HCT116 (cell line): ENCODE measurements around the gene ADGRG7. TPM values are rescaled to one million over a fixed set of nuclear protein-coding genes. Genes with fewer than 3 reads are reported as not detected.

Source experiments
- ATAC-seq: fragments of 200-7000 bp; cut with Tn5 transposase; 2 replicates; pipeline ENCODE4 v1.9.1; 2020; ENCODE audit warnings: mild to moderate bottlenecking, moderate library complexity
- BruUV-seq: library from RNA; stranded (reverse); fragments of 400-500 nt; replicated peaks from 2 replicates; lab custom pipeline; 2021; lab: Mats Ljungman, UMichigan
- CTCF ChIA-PET: fragments of 300-600 bp; sonication (Branson Sonifier 250); formaldehyde crosslinking; loops from one replicate; lab custom pipeline; 2021; ENCODE audit warnings: antibody characterized with exemption; lab: Charles Lee
- POLR2A ChIA-PET: fragments of 300-600, 350-600 bp; sonication (Branson Sonifier 250); formaldehyde crosslinking; loops from one replicate; lab custom pipeline; 2021; ENCODE audit warnings: antibody characterized with exemption; lab: Charles Lee
- RAD21 ChIA-PET, 2 experiments: fragments of 300-600 bp; sonication (Branson Sonifier 250); formaldehyde crosslinking; loops; one replicate each; lab custom pipeline; 2023; ENCODE audit warnings: low total read pairs in 2 of 2; ENCODE audit not compliant: uncharacterized antibody in 2 of 2, unreplicated experiment in 2 of 2, low non-redundant PET in 1 of 2; lab: Charles Lee
- DNase-seq: peaks from one replicate; pipeline ENCODE4 v3.0.0-alpha.2; 2010; ENCODE audit warnings: low read depth, low spot score
- H2AFZ ChIP-seq: fragments of 200-600 bp; shearing (Covaris generic), sonication (generic); 2 replicates; pipeline ENCODE4 v1.6.1; 2017; ENCODE audit warnings: low read depth, mixed run types, mixed read lengths, antibody characterized with exemption, low read length; ENCODE audit not compliant: poor library complexity, severe bottlenecking
- H3K27ac ChIP-seq: 2 replicates; pipeline ENCODE4 v1.5.1; 2012; ENCODE audit warnings: low read depth, low read length
- H3K27me3 ChIP-seq: fragments of 200-600 bp; sonication (generic); 2 replicates; pipeline ENCODE4 v1.6.1; 2016; ENCODE audit warnings: mixed run types, low read length, mixed read lengths; ENCODE audit not compliant: insufficient read depth
- H3K36me3 ChIP-seq, 2 experiments: fragments of 200-500 bp in 1 of 2; fragments of 200-600 bp in 1 of 2; sonication (Bioruptor generic) in 1 of 2; sonication (generic) in 1 of 2; 2 replicates each; pipeline versions ENCODE4 v1.5.1 to v1.6.1; 2014 to 2016; ENCODE audit warnings: low read length in 2 of 2, inconsistent platforms in 1 of 2, mixed read lengths in 1 of 2, mixed run types in 1 of 2; ENCODE audit not compliant: insufficient read depth in 2 of 2, control insufficient read depth in 1 of 2
- H3K4me1 ChIP-seq, 2 experiments: fragments of 200-600 bp in 1 of 2; sonication (generic) in 1 of 2; 2 replicates each; pipeline versions ENCODE4 v1.5.1 to v1.6.1; 2012 to 2017; ENCODE audit warnings: low read length in 2 of 2, inconsistent platforms in 1 of 2, mild to moderate bottlenecking in 1 of 2, mixed read lengths in 1 of 2, mixed run types in 1 of 2, moderate library complexity in 1 of 2; ENCODE audit not compliant: insufficient read depth in 2 of 2, control insufficient read depth in 1 of 2
- H3K4me2 ChIP-seq: fragments of 200-600 bp; sonication (generic); 2 replicates; pipeline ENCODE4 v1.6.1; 2017; ENCODE audit warnings: mixed run types, low read length, mixed read lengths
- H3K4me3 ChIP-seq, 2 experiments: fragments of 200-600 bp in 1 of 2; sonication (generic) in 1 of 2; replicated peaks in 1 of 2; 2 replicates each; pipeline ENCODE4 v1.5.1; 2011 to 2016; ENCODE audit warnings: low read length in 2 of 2, control low read depth in 1 of 2, low read depth in 1 of 2, mild to moderate bottlenecking in 1 of 2, mixed read lengths in 1 of 2, mixed run types in 1 of 2
- H3K79me2 ChIP-seq: fragments of 200-600 bp; sonication (generic); 2 replicates; pipeline ENCODE4 v1.6.1; 2017; ENCODE audit warnings: mild to moderate bottlenecking, mixed run types, low read length, moderate library complexity, mixed read lengths; ENCODE audit not compliant: insufficient read depth
- H3K9ac ChIP-seq: fragments of 200-600 bp; sonication (generic); 2 replicates; pipeline ENCODE4 v1.6.1; 2016; ENCODE audit warnings: low read length, mixed read lengths
- H3K9me2 ChIP-seq: fragments of 200-600 bp; sonication (generic), shearing (Covaris generic); 2 replicates; pipeline ENCODE4 v1.6.1; 2017; ENCODE audit warnings: mixed run types, mild to moderate bottlenecking, moderate library complexity; ENCODE audit not compliant: insufficient read depth
- H3K9me3 ChIP-seq, 2 experiments: fragments of 200-500 bp in 1 of 2; fragments of 200-600 bp in 1 of 2; sonication (Bioruptor generic) in 1 of 2; sonication (generic) in 1 of 2; 2 replicates each; pipeline ENCODE4 v1.6.1; 2014 to 2017; ENCODE audit warnings: low read length in 2 of 2, mixed read lengths in 2 of 2, inconsistent platforms in 1 of 2, low read depth in 1 of 2, mild to moderate bottlenecking in 1 of 2, mixed run types in 1 of 2, moderate library complexity in 1 of 2; ENCODE audit not compliant: control insufficient read depth in 1 of 2, insufficient read depth in 1 of 2
- H4K20me1 ChIP-seq: fragments of 200-600 bp; sonication (generic), shearing (Covaris generic); 2 replicates; pipeline ENCODE4 v1.6.1; 2017; ENCODE audit warnings: mixed run types, mild to moderate bottlenecking, moderate library complexity; ENCODE audit not compliant: insufficient read depth
- EZH2 ChIP-seq: fragments of 200-600 bp; sonication (generic); IDR thresholded peaks from 2 replicates; pipeline ENCODE4 v1.6.1; 2017; ENCODE audit warnings: antibody characterized with exemption, mixed run types
- EZH2phosphoT487 ChIP-seq: fragments of 200-600 bp; IDR thresholded peaks from 2 replicates; pipeline ENCODE4 v1.6.1; 2018; ENCODE audit warnings: antibody characterized with exemption, borderline replicate concordance
- JUND ChIP-seq: IDR thresholded peaks from 2 replicates; pipeline ENCODE4 v1.6.1; 2012
- POLR2A ChIP-seq: IDR thresholded peaks from 2 replicates; pipeline ENCODE4 v1.7.0; 2011; ENCODE audit warnings: borderline replicate concordance; ENCODE audit not compliant: insufficient read depth, insufficient read length; ENCODE audit errors: extremely low read depth
- POLR2AphosphoS5 ChIP-seq: IDR thresholded peaks from 2 replicates; pipeline ENCODE4 v1.6.1; 2011; ENCODE audit warnings: mild to moderate bottlenecking, low read depth, low read length, moderate library complexity
- RAD21 ChIP-seq: IDR thresholded peaks from 2 replicates; pipeline ENCODE4 v1.6.1; 2012; ENCODE audit warnings: low read depth, mild to moderate bottlenecking
- SRF ChIP-seq: IDR thresholded peaks from 2 replicates; pipeline ENCODE4 v1.6.1; 2012; ENCODE audit warnings: low read depth
- ZNF274 ChIP-seq: fragments of 200-500 bp; sonication (Bioruptor generic); IDR thresholded peaks from 2 replicates; pipeline ENCODE4 v1.6.1; 2014; ENCODE audit warnings: mild to moderate bottlenecking, low read depth, low read length, inconsistent platforms
- intact Hi-C: fragments of 100-400 bp; cut with micrococcal nuclease; formaldehyde crosslinking; loops from 2 replicates; pipeline ENCODE4 v1.10.0; 2022
- total RNA-seq: library from RNA; stranded (reverse); gene quantifications from one replicate; pipeline ENCODE4 v1.2.1, GENCODE V29; 2021; ENCODE audit not compliant: unreplicated experiment
- TF ChIP-seq, protein P1 (sequence below): IDR thresholded peaks from 2 replicates; pipeline ENCODE4 v1.6.1; 2011; ENCODE audit warnings: mild to moderate bottlenecking, low read length, moderate library complexity; ENCODE audit not compliant: insufficient replicate concordance; ENCODE audit errors: extremely low read depth
- TF ChIP-seq, protein P2 (sequence below): IDR thresholded peaks from 2 replicates; pipeline ENCODE4 v1.6.1; 2012
- TF ChIP-seq, protein P3 (sequence below): IDR thresholded peaks from 2 replicates; pipeline ENCODE4 v1.6.1; 2012; ENCODE audit warnings: low read depth

The ADGRG7 gene
- total RNA-seq, 1 experiment from 2014 or later = not detected

DNA sequence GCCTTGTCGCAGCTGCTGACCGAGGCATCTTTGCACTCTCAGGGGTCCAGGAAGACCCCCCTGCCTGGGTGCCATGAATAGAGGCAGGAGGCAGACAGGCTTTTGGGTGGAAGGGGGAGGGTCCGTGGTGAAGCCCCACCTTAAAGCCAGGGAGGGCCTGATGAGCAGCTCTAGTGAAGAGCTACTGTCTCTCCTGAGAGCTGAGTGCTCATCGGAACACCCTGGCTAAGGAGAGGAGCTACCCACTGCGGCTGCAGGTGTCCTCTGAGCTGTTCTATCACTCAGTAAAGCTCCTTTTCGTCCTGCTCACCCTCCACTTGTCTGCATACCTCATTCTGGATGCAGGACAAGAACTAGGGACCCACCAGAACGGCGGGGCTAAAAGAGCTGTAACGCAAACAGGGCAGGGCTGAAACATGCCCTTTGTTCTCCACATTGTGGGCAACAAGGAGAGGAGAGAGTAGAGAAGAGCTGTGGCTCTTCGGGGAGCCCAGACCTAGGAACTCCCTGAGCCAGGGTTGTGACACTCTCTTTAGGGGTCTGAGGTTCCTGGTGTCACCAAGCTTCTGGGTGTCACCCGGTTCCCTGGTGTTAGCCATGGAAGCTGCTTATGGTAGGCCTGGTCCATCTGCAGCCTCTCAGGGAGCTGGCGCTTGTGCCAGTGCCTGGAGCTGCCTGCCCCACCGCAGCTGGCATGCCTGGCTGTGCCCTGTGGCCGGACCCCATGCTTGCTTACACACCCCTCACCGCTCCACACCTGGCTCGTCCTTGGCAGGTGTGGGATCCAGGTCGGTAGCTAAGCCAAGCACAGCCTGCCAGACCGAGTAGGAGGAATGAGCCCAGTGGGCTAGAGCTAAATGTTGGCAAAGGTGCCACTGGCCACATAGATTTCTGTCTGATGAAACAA lies 73.7 kb downstream of the ADGRG7 start:
- H3K4me2 ChIP-seq = no peak overlapping the region
- no peak overlapping the region for H2AFZ ChIP-seq
- H3K27ac ChIP-seq = no peak overlapping the region
- ATAC-seq (no peak), DNase-seq (no peak)
- H3K79me2 ChIP-seq = no peaks in the 10 kb centered on the region
- H4K20me1 ChIP-seq = no peaks in the 10 kb centered on the region
- no peaks in the 10 kb centered on the region for H3K27me3 ChIP-seq
- H3K9me2 ChIP-seq = no peaks in the 10 kb centered on the region
- CTCF ChIA-PET = no interaction called here
- no peaks in the 10 kb centered on the region for H3K36me3 ChIP-seq
- H3K9ac ChIP-seq = no peak overlapping the region
- RAD21 ChIA-PET = no interaction called here
- BruUV-seq = no TSS peak
- H3K9me3 ChIP-seq = no peaks in the 10 kb centered on the region
- POLR2A ChIA-PET = no interaction called here
- H3K4me1 ChIP-seq = no peaks in the 10 kb centered on the region
- no peak overlapping the region for H3K4me3 ChIP-seq
- intact Hi-C loops = no loop called here
- TF ChIP-seq JUND (no peak), RAD21 (no peak), ZNF274 (no peak), SRF (no peak)
- TF ChIP-seq, all 23 proteins: peak for 0

DNA sequence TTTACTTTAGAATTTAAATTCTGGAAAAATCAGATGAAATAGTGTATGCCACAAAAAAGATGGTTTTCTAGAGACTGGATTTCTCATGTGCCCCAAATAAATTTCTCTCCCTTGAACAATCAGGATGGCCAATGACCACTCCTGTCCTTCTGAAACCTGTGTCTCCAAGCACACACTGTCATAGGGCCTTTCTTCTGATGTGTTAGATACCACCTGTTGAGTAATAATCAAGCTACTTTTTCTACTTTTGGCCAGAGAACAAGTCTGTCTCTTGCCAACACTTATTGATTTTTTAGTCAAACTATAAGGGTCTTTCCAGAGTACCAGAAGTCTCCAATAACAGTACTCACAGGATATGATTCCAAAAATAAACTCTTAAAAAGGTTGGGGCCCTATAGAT lies 83.8 kb downstream of the ADGRG7 start:
- ATAC-seq (no peak), DNase-seq (no peak)
- POLR2A ChIA-PET = no interaction called here
- BruUV-seq = no TSS peak
- Histone ChIP-seq H4K20me1 (no peaks in the 10 kb centered on the region), H3K4me1 (no peaks in the 10 kb centered on the region), H3K9ac (no peak overlapping the region), H3K9me3 (no peaks in the 10 kb centered on the region), H3K27me3 (no peaks in the 10 kb centered on the region), H3K36me3 (no peaks in the 10 kb centered on the region), H3K79me2 (no peaks in the 10 kb centered on the region), H3K4me2 (no peak overlapping the region), H3K9me2 (no peaks in the 10 kb centered on the region), H3K27ac (no peak overlapping the region), H2AFZ (no peak overlapping the region), H3K4me3 (no peak overlapping the region)
- intact Hi-C loops = no loop called here
- RAD21 ChIA-PET = no interaction called here
- CTCF ChIA-PET = no interaction called here
- TF ChIP-seq POLR2AphosphoS5 = no peak
- no peak for TF ChIP-seq POLR2A
- TF ChIP-seq, protein P1, sequence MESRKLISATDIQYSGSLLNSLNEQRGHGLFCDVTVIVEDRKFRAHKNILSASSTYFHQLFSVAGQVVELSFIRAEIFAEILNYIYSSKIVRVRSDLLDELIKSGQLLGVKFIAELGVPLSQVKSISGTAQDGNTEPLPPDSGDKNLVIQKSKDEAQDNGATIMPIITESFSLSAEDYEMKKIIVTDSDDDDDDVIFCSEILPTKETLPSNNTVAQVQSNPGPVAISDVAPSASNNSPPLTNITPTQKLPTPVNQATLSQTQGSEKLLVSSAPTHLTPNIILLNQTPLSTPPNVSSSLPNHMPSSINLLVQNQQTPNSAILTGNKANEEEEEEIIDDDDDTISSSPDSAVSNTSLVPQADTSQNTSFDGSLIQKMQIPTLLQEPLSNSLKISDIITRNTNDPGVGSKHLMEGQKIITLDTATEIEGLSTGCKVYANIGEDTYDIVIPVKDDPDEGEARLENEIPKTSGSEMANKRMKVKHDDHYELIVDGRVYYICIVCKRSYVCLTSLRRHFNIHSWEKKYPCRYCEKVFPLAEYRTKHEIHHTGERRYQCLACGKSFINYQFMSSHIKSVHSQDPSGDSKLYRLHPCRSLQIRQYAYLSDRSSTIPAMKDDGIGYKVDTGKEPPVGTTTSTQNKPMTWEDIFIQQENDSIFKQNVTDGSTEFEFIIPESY = no peak
- TF ChIP-seq, protein P2, sequence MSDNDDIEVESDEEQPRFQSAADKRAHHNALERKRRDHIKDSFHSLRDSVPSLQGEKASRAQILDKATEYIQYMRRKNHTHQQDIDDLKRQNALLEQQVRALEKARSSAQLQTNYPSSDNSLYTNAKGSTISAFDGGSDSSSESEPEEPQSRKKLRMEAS = no peak
- TF ChIP-seq EZH2 = no peak
- TF ChIP-seq EZH2phosphoT487 = no peak
- TF ChIP-seq, protein P3, sequence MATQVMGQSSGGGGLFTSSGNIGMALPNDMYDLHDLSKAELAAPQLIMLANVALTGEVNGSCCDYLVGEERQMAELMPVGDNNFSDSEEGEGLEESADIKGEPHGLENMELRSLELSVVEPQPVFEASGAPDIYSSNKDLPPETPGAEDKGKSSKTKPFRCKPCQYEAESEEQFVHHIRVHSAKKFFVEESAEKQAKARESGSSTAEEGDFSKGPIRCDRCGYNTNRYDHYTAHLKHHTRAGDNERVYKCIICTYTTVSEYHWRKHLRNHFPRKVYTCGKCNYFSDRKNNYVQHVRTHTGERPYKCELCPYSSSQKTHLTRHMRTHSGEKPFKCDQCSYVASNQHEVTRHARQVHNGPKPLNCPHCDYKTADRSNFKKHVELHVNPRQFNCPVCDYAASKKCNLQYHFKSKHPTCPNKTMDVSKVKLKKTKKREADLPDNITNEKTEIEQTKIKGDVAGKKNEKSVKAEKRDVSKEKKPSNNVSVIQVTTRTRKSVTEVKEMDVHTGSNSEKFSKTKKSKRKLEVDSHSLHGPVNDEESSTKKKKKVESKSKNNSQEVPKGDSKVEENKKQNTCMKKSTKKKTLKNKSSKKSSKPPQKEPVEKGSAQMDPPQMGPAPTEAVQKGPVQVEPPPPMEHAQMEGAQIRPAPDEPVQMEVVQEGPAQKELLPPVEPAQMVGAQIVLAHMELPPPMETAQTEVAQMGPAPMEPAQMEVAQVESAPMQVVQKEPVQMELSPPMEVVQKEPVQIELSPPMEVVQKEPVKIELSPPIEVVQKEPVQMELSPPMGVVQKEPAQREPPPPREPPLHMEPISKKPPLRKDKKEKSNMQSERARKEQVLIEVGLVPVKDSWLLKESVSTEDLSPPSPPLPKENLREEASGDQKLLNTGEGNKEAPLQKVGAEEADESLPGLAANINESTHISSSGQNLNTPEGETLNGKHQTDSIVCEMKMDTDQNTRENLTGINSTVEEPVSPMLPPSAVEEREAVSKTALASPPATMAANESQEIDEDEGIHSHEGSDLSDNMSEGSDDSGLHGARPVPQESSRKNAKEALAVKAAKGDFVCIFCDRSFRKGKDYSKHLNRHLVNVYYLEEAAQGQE = no peak
- TF ChIP-seq ZNF274 = no peak
